GM12865 (cell line): Measurements from ENCODE around the gene FOXN3.
"Not testable (repeated sequence)": the region's sequence is repeated elsewhere in the genome, so short reads cannot be mapped to it uniquely, and the experiment has no call there.

ENCODE experiments used
- DNase-seq: peaks from one replicate; pipeline ENCODE4 v3.0.0; 2010; ENCODE audit warnings: low read depth
- H3K4me3 ChIP-seq: 2 replicates; pipeline ENCODE4 v1.5.1; 2011; ENCODE audit warnings: mild to moderate bottlenecking, low read depth, low read length, control low read depth
- CTCF ChIP-seq: IDR thresholded peaks from 2 replicates; pipeline ENCODE4 v1.5.1; 2011; ENCODE audit warnings: low read length, control low read depth, low read depth, inconsistent platforms; ENCODE audit not compliant: insufficient read depth; ENCODE audit errors: missing control alignments

The FOXN3 gene

GRCh38 chr14:89302396-89302950 lies 114.6 kb downstream of the FOXN3 start:
- H3K4me3 ChIP-seq: no peak overlapping the region
- no peak for DNase-seq
- no peak for TF ChIP-seq CTCF

- no peak overlapping the region for H3K4me3 ChIP-seq
- TF ChIP-seq CTCF: no peak
- no peak for DNase-seq
Observed at GRCh38 chr14:89299587-89299986, 117.4 kb downstream of the FOXN3 start.

GRCh38 chr14:89298056-89298834 lies 118.8 kb downstream of the FOXN3 start:
- no peak for TF ChIP-seq CTCF
- no peak overlapping the region for H3K4me3 ChIP-seq
- DNase-seq: no peak

GRCh38 chr14:89296281-89296745 lies 120.7 kb downstream of the FOXN3 start:
- peak; percentile 52 for DNase-seq
- TF ChIP-seq CTCF: no peak
- H3K4me3 ChIP-seq: no peak overlapping the region

GRCh38 chr14:89294872-89295271 lies 122.2 kb downstream of the FOXN3 start:
- no peak for TF ChIP-seq CTCF
- H3K4me3 ChIP-seq: no peak overlapping the region

GRCh38 chr14:89294469-89294868 lies 122.6 kb downstream of the FOXN3 start:
- not testable (repeated sequence) for H3K4me3 ChIP-seq, DNase-seq

More at GRCh38 chr14:89294872-89295271, 122.2 kb downstream of the FOXN3 start:
- DNase-seq: no peak

GRCh38 chr14:89294060-89294459 lies 123.0 kb downstream of the FOXN3 start:
- no peak for DNase-seq
- TF ChIP-seq CTCF: no peak
- H3K4me3 ChIP-seq: no peak overlapping the region
